HepG2 (cell line): ENCODE results near the gene NTN4. TPM values are rescaled to one million over a fixed set of nuclear protein-coding genes. Genes with fewer than 3 reads are reported as not detected.

Source experiments
- ATAC-seq: fragments of 200-7000 bp; cut with Tn5 transposase; 3 replicates; pipeline ENCODE4 v1.9.1; 2020; ENCODE audit warnings: mild to moderate bottlenecking, moderate library complexity
- BruUV-seq: library from RNA; stranded (reverse); fragments of 400-500 nt; replicated peaks from 2 replicates; lab custom pipeline; 2021; lab: Mats Ljungman, UMichigan
- CTCF ChIA-PET: fragments of 300-600 bp; formaldehyde crosslinking; extraction: SDS; loops from one replicate; lab custom pipeline; 2021; ENCODE audit warnings: low total read pairs, inconsistent platforms, low intra/inter-chr PET ratio; lab: Yijun Ruan, JAX
- POLR2A ChIA-PET: fragments of 350-600 bp; sonication (Branson Sonifier 250); formaldehyde crosslinking; loops from one replicate; lab custom pipeline; 2020; ENCODE audit warnings: antibody characterized with exemption, inconsistent platforms; lab: Yijun Ruan, JAX
- DNase-seq: peaks from one replicate; pipeline ENCODE4 v3.0.0-alpha.2; 2015; ENCODE audit warnings: low spot score
- FAIRE-seq: peaks from 3 replicates; lab custom pipeline; 2011; peaks lifted over from hg19 to GRCh38; lab: Jason Lieb, UNC
- H2AFZ ChIP-seq: one replicate; pipeline ENCODE4 v1.6.1; 2011; ENCODE audit warnings: low read length, inconsistent platforms
- H3K27ac ChIP-seq: fragments of 300-600 bp; 3 replicates; pipeline ENCODE4 v1.8.0; 2011; ENCODE audit warnings: mixed run types, mild to moderate bottlenecking, mixed read lengths, low read length, inconsistent platforms; ENCODE audit not compliant: insufficient read depth; ENCODE audit errors: extremely low read length
- H3K27me3 ChIP-seq, 2 experiments: fragments of 200-600 bp in 1 of 2; 2 replicates in 1 of 2; 3 replicates in 1 of 2; pipeline versions ENCODE4 v1.6.0 to v1.8.0; 2011; ENCODE audit warnings: low read length in 2 of 2, mild to moderate bottlenecking in 2 of 2, moderate library complexity in 2 of 2, inconsistent platforms in 1 of 2; ENCODE audit not compliant: insufficient read depth in 2 of 2, control insufficient read depth in 1 of 2
- H3K36me3 ChIP-seq, 2 experiments: fragments of 200-600 bp in 1 of 2; replicated peaks in 1 of 2; 2 replicates in 1 of 2; 3 replicates in 1 of 2; pipeline versions ENCODE4 v1.5.1 to v1.8.0; 2011; ENCODE audit warnings: low read length in 2 of 2, inconsistent platforms in 1 of 2; ENCODE audit not compliant: insufficient read depth in 2 of 2, control insufficient read depth in 1 of 2
- H3K4me1 ChIP-seq: 2 replicates; pipeline ENCODE4 v1.5.1; 2012; ENCODE audit warnings: low read length, inconsistent platforms; ENCODE audit not compliant: insufficient read depth
- H3K4me2 ChIP-seq: 2 replicates; pipeline ENCODE4 v1.6.0; 2011; ENCODE audit warnings: low read depth, low read length, inconsistent platforms
- H3K4me3 ChIP-seq, 3 experiments: fragments of 200-600 bp in 1 of 3; sonication (generic), shearing (Covaris generic) in 1 of 3; replicated peaks in 1 of 3; 2 replicates each; pipeline ENCODE4 v1.5.1; 2011 to 2016; ENCODE audit warnings: low read length in 3 of 3, inconsistent platforms in 2 of 3, low read depth in 2 of 3, mild to moderate bottlenecking in 2 of 3, control low read depth in 1 of 3, mixed read lengths in 1 of 3; ENCODE audit not compliant: insufficient read depth in 1 of 3
- H3K79me2 ChIP-seq: one replicate; pipeline ENCODE4 v1.6.1; 2011; ENCODE audit warnings: low read length, inconsistent platforms; ENCODE audit not compliant: insufficient read depth
- H3K9ac ChIP-seq: 2 replicates; pipeline ENCODE4 v1.6.0; 2011; ENCODE audit warnings: mild to moderate bottlenecking, low read depth, low read length, inconsistent platforms; ENCODE audit not compliant: insufficient read depth
- H3K9me3 ChIP-seq: 2 replicates; pipeline ENCODE4 v1.5.1; 2012; ENCODE audit warnings: mild to moderate bottlenecking, low read length
- H4K20me1 ChIP-seq: 2 replicates; pipeline ENCODE4 v1.6.0; 2011; ENCODE audit warnings: inconsistent platforms, mild to moderate bottlenecking, low read length, moderate library complexity; ENCODE audit not compliant: insufficient read depth
- BHLHE40 ChIP-seq: IDR thresholded peaks from 2 replicates; pipeline ENCODE4 v1.6.1; 2011; ENCODE audit warnings: low read length, improper control_type of control experiment
- CBFB ChIP-seq: sonication (generic); formaldehyde crosslinking; IDR thresholded peaks from 2 replicates; pipeline ENCODE4 v1.4.0; 2020; ENCODE audit warnings: missing genetic modification reagents
- GFI1 ChIP-seq: sonication (generic); formaldehyde crosslinking; IDR thresholded peaks from 2 replicates; pipeline ENCODE4 v1.5.0; 2020; ENCODE audit warnings: missing genetic modification reagents, mild to moderate bottlenecking, borderline replicate concordance
- NFIB ChIP-seq: sonication (generic); formaldehyde crosslinking; IDR thresholded peaks from 2 replicates; pipeline ENCODE4 v1.9.0; 2021; ENCODE audit warnings: missing genetic modification reagents, mild to moderate bottlenecking, borderline replicate concordance
- NR2F1 ChIP-seq, 2 experiments: fragments of 450-650 bp in 1 of 2; formaldehyde crosslinking in 1 of 2; IDR thresholded peaks; 2 replicates each; pipeline versions ENCODE4 v1.5.0 to v1.6.1; 2016 to 2020; ENCODE audit warnings: mild to moderate bottlenecking in 1 of 2, missing compliant biosample characterization in 1 of 2, missing genetic modification reagents in 1 of 2, moderate library complexity in 1 of 2
- ZNF616 ChIP-seq: sonication (generic); formaldehyde crosslinking; IDR thresholded peaks from 2 replicates; pipeline ENCODE4 v1.5.0; 2020; ENCODE audit warnings: low read depth, mild to moderate bottlenecking, missing genetic modification reagents
- ZSCAN9 ChIP-seq: IDR thresholded peaks from 2 replicates; pipeline ENCODE4 v1.6.1; 2016; ENCODE audit warnings: borderline replicate concordance
- WGBS: methylation state at CpG from one replicate; pipeline ENCODE4 v1.1.6; 2017; ENCODE audit warnings: low lambda C conversion rate; 5-methylcytosine and 5-hydroxymethylcytosine counted together
- in situ Hi-C: cut with HindIII; loops from 2 replicates; pipeline ENCODE4 v1.10.0; 2017; ENCODE audit warnings: low pct_unique_long_range_greater_than_20kb; ENCODE audit not compliant: extremely low pct_ligation_motif_present
- intact Hi-C: fragments of 100-400 bp; cut with micrococcal nuclease; formaldehyde crosslinking; loops from one replicate; pipeline ENCODE4 v1.10.0; 2022; ENCODE audit not compliant: unreplicated experiment
- polyA plus RNA-seq, 8 experiments: library from polyadenylated mRNA; depleted of rRNA in 3 of 8; stranded (reverse) in 7 of 8; unstranded in 1 of 8; fragments of >200 nt; fragmentation: Illumina TruSeq in 4 of 8; extraction: Trizol in 4 of 8; gene quantifications; 2 replicates each; pipeline versions ENCODE4 v1.2.1 to v1.2.3, GENCODE V29; 2011 to 2016; ENCODE audit warnings: low read depth in 4 of 8, missing spikeins in 1 of 8, mixed read lengths in 1 of 8; ENCODE audit not compliant: insufficient read depth in 1 of 8
- total RNA-seq, 5 experiments: library from RNA; depleted of rRNA; stranded (reverse); fragments of >200 nt; fragmentation: Illumina TruSeq; extraction: Trizol; gene quantifications; 2 replicates each; pipeline ENCODE4 v1.2.3, GENCODE V29; 2016; ENCODE audit warnings: low read depth in 1 of 5
- TF ChIP-seq, protein P1 (sequence below): fragments of 450-650 bp; IDR thresholded peaks from 2 replicates; pipeline ENCODE4 v1.6.1; 2016
- TF ChIP-seq, protein P2 (sequence below): sonication (generic); formaldehyde crosslinking; IDR thresholded peaks from 2 replicates; pipeline ENCODE4 v1.4.0; 2020; ENCODE audit warnings: mild to moderate bottlenecking, low read depth, missing genetic modification reagents
- TF ChIP-seq, protein P3 (sequence below): sonication (generic); formaldehyde crosslinking; IDR thresholded peaks from 2 replicates; pipeline ENCODE4 v1.4.0; 2020; ENCODE audit warnings: missing genetic modification reagents, borderline replicate concordance
- TF ChIP-seq, protein P4 (sequence below), 2 experiments: sonication (generic) in 1 of 2; formaldehyde crosslinking in 1 of 2; IDR thresholded peaks; 2 replicates each; pipeline versions ENCODE4 v1.4.0 to v1.6.1; 2018 to 2020; ENCODE audit warnings: missing genetic modification reagents in 2 of 2, borderline replicate concordance in 1 of 2, low read depth in 1 of 2, mild to moderate bottlenecking in 1 of 2, missing biosample characterization in 1 of 2
- TF ChIP-seq, protein P5 (sequence below): sonication (generic); formaldehyde crosslinking; IDR thresholded peaks from 2 replicates; pipeline ENCODE4 v1.4.0; 2020; ENCODE audit warnings: missing genetic modification reagents, borderline replicate concordance

NTN4 gene
- total and polyA plus RNA-seq, 2 of the 13 experiments (the other 11 are each of a cell fraction or from before 2014, with no cell fraction given) = 7.8 to 11.5 TPM

DNA sequence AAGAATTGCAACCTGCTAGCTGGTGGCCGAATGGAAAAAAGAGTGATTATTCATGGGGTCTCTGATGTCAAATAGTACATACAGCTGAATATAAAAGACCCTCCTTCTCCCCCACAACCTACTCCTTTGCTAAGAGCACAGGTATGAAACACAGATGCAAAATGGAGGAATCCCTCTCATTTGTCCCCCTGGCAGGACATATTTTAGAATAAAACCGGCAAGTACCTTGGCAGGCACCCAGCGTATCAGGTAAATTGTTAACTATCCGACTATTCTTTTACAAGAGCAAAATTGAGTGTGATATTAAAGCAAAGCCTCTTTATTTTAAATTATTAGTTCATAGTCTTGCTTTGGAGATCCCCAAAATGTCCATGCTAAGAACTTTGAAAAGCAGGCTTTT is 165.6 kb downstream of the NTN4 start:
- no peak overlapping the region for H3K4me3 ChIP-seq
- ChIA-PET CTCF (no interaction called here), POLR2A (no interaction called here)
- ATAC-seq (no peak), DNase-seq (no peak), FAIRE-seq (no peak)
- WGBS = 62% methylated on average over 4 of the region's 4 CpGs
- no peaks in the 10 kb centered on the region for H4K20me1 ChIP-seq
- no peaks in the 10 kb centered on the region; a peak in 1 of 5 replicates for H3K27me3 ChIP-seq
- no peaks in the 10 kb centered on the region for H3K9me3 ChIP-seq
- H3K36me3 ChIP-seq = no peaks in the 10 kb centered on the region
- in situ Hi-C loops = loop anchor here (10.0 kb wide), 1 partner anchor 180 kb away; no protein-coding TSS in a partner anchor
- H3K79me2 ChIP-seq = no peaks in the 10 kb centered on the region
- H3K4me1 ChIP-seq = peaks cover 14% of the 10 kb centered on the region
- H2AFZ ChIP-seq = no peak overlapping the region
- no peak overlapping the region for H3K4me2 ChIP-seq
- no peak overlapping the region for H3K9ac ChIP-seq
- no TSS peak for BruUV-seq
- intact Hi-C loops = loop anchor here (10.0 kb wide), 1 partner anchor 90 kb away; no protein-coding TSS in a partner anchor
- no peak overlapping the region for H3K27ac ChIP-seq
- TF ChIP-seq BHLHE40 (no peak), ZNF616 (no peak), NFIB (CRISPR knock-in tag) (no peak), NR2F1 (CRISPR knock-in tag; IDR thresholded peaks at IDR 0.05) (no peak), ZSCAN9 (CRISPR knock-in tag) (no peak), CBFB (CRISPR knock-in tag) (no peak), GFI1 (CRISPR knock-in tag) (no peak)
- TF ChIP-seq, protein P1, sequence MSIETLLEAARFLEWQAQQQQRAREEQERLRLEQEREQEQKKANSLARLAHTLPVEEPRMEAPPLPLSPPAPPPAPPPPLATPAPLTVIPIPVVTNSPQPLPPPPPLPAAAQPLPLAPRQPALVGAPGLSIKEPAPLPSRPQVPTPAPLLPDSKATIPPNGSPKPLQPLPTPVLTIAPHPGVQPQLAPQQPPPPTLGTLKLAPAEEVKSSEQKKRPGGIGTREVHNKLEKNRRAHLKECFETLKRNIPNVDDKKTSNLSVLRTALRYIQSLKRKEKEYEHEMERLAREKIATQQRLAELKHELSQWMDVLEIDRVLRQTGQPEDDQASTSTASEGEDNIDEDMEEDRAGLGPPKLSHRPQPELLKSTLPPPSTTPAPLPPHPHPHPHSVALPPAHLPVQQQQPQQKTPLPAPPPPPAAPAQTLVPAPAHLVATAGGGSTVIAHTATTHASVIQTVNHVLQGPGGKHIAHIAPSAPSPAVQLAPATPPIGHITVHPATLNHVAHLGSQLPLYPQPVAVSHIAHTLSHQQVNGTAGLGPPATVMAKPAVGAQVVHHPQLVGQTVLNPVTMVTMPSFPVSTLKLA = no peak
- TF ChIP-seq, protein P2, sequence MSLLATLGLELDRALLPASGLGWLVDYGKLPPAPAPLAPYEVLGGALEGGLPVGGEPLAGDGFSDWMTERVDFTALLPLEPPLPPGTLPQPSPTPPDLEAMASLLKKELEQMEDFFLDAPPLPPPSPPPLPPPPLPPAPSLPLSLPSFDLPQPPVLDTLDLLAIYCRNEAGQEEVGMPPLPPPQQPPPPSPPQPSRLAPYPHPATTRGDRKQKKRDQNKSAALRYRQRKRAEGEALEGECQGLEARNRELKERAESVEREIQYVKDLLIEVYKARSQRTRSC (CRISPR knock-in tag) = no peak
- TF ChIP-seq, protein P3, sequence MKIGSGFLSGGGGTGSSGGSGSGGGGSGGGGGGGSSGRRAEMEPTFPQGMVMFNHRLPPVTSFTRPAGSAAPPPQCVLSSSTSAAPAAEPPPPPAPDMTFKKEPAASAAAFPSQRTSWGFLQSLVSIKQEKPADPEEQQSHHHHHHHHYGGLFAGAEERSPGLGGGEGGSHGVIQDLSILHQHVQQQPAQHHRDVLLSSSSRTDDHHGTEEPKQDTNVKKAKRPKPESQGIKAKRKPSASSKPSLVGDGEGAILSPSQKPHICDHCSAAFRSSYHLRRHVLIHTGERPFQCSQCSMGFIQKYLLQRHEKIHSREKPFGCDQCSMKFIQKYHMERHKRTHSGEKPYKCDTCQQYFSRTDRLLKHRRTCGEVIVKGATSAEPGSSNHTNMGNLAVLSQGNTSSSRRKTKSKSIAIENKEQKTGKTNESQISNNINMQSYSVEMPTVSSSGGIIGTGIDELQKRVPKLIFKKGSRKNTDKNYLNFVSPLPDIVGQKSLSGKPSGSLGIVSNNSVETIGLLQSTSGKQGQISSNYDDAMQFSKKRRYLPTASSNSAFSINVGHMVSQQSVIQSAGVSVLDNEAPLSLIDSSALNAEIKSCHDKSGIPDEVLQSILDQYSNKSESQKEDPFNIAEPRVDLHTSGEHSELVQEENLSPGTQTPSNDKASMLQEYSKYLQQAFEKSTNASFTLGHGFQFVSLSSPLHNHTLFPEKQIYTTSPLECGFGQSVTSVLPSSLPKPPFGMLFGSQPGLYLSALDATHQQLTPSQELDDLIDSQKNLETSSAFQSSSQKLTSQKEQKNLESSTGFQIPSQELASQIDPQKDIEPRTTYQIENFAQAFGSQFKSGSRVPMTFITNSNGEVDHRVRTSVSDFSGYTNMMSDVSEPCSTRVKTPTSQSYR = no peak
- TF ChIP-seq, protein P4, sequence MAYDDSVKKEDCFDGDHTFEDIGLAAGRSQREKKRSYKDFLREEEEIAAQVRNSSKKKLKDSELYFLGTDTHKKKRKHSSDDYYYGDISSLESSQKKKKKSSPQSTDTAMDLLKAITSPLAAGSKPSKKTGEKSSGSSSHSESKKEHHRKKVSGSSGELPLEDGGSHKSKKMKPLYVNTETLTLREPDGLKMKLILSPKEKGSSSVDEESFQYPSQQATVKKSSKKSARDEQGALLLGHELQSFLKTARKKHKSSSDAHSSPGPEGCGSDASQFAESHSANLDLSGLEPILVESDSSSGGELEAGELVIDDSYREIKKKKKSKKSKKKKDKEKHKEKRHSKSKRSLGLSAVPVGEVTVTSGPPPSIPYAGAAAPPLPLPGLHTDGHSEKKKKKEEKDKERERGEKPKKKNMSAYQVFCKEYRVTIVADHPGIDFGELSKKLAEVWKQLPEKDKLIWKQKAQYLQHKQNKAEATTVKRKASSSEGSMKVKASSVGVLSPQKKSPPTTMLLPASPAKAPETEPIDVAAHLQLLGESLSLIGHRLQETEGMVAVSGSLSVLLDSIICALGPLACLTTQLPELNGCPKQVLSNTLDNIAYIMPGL (CRISPR knock-in tag; IDR thresholded peaks at IDR 0.05; ENCODE audit: borderline replicate concordance in 1 of 2, low read depth in 1 of 2) = no peak
- TF ChIP-seq, protein P5, sequence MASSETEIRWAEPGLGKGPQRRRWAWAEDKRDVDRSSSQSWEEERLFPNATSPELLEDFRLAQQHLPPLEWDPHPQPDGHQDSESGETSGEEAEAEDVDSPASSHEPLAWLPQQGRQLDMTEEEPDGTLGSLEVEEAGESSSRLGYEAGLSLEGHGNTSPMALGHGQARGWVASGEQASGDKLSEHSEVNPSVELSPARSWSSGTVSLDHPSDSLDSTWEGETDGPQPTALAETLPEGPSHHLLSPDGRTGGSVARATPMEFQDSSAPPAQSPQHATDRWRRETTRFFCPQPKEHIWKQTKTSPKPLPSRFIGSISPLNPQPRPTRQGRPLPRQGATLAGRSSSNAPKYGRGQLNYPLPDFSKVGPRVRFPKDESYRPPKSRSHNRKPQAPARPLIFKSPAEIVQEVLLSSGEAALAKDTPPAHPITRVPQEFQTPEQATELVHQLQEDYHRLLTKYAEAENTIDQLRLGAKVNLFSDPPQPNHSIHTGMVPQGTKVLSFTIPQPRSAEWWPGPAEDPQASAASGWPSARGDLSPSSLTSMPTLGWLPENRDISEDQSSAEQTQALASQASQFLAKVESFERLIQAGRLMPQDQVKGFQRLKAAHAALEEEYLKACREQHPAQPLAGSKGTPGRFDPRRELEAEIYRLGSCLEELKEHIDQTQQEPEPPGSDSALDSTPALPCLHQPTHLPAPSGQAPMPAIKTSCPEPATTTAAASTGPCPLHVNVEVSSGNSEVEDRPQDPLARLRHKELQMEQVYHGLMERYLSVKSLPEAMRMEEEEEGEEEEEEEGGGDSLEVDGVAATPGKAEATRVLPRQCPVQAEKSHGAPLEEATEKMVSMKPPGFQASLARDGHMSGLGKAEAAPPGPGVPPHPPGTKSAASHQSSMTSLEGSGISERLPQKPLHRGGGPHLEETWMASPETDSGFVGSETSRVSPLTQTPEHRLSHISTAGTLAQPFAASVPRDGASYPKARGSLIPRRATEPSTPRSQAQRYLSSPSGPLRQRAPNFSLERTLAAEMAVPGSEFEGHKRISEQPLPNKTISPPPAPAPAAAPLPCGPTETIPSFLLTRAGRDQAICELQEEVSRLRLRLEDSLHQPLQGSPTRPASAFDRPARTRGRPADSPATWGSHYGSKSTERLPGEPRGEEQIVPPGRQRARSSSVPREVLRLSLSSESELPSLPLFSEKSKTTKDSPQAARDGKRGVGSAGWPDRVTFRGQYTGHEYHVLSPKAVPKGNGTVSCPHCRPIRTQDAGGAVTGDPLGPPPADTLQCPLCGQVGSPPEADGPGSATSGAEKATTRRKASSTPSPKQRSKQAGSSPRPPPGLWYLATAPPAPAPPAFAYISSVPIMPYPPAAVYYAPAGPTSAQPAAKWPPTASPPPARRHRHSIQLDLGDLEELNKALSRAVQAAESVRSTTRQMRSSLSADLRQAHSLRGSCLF (CRISPR knock-in tag) = no peak
